ENCODE results near the gene SIDT1. TPM values are rescaled to one million over a fixed set of nuclear protein-coding genes. Genes with fewer than 3 reads are reported as not detected.

SIDT1 gene
- polyA plus RNA-seq, 3 donors from 2014 or later = 9.5 to 33.2 (median 11.8) TPM

DNA sequence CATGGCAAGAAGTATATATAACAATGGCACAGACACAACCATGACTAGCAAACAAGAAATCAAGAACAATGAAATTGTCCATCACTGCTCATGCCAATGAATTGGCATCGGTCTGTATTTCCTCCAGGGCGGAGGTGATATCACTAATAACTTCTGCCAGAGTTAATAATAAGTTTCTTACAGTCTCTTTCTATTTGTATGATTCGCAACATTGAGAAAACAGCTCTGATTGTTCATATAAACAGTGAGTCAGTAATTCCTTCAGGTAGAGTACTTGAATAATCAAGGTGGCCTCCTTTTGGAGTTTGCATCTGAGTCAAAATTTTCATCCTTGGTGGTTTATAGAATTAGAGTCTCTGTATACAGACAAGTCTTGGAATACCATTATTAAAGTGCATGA, 9.1 kb upstream of the SIDT1 start:
- no peaks in the 10 kb centered on the region for H3K9me3 Mint-ChIP-seq
- H3K4me3 Mint-ChIP-seq = no peak overlapping the region
- H3K4me1 Mint-ChIP-seq = no peaks in the 10 kb centered on the region
- no peak for DNase-seq
- H3K27me3 Mint-ChIP-seq (ENCODE audit: low read depth in 3 of 3) = peaks cover 3 to 27% (median 6%) of the 10 kb centered on the region in 3 donors
- H3K36me3 Mint-ChIP-seq = no peaks in the 10 kb centered on the region
- H3K27ac Mint-ChIP-seq = peak overlapping the region in 1 of 6 donors; percentile 28

DNA sequence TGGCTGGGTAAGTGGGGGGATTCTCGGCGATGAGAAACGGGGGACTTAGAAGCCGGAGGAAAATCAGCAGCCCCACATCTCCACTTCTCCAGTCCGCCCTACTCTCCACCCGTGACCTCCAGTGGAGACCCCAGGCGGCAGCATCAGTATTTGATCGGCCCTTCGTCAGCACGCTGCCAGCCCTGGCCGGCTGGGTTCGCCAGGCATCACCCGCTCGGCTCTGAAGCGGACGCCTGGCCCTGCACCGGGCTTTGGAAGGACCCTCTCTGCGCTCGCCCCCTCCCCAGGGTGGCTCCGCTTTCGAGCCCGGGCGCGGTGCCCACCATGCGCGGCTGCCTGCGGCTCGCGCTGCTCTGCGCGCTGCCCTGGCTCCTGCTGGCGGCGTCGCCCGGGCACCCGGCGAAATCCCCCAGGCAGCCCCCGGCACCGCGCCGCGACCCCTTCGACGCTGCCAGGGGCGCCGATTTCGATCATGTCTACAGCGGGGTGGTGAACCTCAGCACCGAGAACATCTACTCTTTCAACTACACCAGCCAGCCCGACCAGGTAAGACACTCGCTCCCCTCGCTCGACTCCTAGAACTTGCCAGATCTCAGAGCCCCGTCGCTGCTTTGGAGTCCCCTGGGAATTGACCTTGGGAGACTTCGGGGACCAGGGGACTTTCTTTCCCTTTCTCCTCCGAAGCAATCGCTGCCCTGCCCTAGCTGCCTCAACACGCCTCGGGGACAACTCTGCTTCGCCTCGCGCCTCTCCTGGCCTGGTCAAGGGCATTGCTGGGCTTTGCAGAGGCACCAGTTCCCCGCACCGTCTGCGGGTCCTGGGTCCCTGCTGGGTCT, 561 bp downstream of the SIDT1 start:
- H3K36me3 Mint-ChIP-seq = peaks cover 0 to 10% (median 4%) of the 10 kb centered on the region in 3 donors
- peak overlapping the region; percentile 98 to 100 (median 100) for H3K4me3 Mint-ChIP-seq
- peak in 2 of 3 donors; percentile 62 to 63 for DNase-seq
- H3K27ac Mint-ChIP-seq = peak overlapping the region; percentile 96 to 100 (median 99)
- peaks cover 0 to 16% (median 11%) of the 10 kb centered on the region in 3 donors for H3K27me3 Mint-ChIP-seq (ENCODE audit: low read depth in 3 of 3)
- no peaks in the 10 kb centered on the region for H3K9me3 Mint-ChIP-seq
- H3K4me1 Mint-ChIP-seq = peaks cover 63 to 65% of the 10 kb centered on the region in 2 donors

DNA sequence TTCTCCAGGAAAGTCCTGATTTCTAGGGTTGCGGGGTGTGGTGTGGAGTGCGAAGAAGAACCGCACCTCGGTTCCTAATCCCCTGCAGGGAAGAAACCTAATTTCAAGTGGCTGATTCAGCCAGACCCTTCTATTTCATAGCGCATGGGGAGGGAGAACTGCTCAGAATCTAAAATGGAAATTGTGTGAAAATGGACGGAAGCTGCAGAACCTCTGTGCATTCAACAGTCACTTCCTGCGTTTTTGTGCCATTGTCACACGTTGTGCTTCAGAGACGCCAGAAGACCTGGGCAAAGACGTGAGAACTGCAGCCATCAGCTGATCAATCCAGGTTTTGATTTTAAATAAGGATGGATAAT, 1.2 kb downstream of the SIDT1 start:
- H3K4me1 Mint-ChIP-seq = peaks cover 68 to 71% of the 10 kb centered on the region in 2 donors
- DNase-seq = peak; percentile 71 to 75 (median 73)
- peaks cover 0 to 14% (median 11%) of the 10 kb centered on the region in 3 donors for H3K27me3 Mint-ChIP-seq (ENCODE audit: low read depth in 3 of 3)
- no peaks in the 10 kb centered on the region for H3K9me3 Mint-ChIP-seq
- peak overlapping the region; percentile 94 to 100 (median 100) for H3K4me3 Mint-ChIP-seq
- peak overlapping the region; percentile 93 to 99 (median 97) for H3K27ac Mint-ChIP-seq
- peaks cover 2 to 10% (median 4%) of the 10 kb centered on the region in 3 donors for H3K36me3 Mint-ChIP-seq

DNA sequence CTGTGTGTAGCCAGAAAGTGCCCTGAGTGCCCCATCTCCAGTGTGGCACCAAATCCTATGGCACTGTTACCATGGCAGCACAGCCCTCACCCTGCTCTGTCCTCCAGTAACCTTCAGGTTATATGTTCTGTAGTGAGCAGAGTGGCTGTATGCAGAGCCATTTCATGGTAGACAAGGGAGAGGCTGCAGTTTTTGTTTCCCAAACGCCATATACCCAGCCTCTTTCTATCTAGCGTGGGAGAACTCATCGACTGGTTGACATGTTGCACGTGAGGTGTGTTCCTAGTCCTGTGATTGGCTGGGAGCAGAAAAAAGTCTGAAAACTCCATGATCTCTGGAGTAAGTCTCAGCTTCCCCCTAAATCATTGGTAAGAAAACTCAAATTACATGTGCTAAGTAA, 2.0 kb downstream of the SIDT1 start:
- H3K9me3 Mint-ChIP-seq = no peaks in the 10 kb centered on the region
- peaks cover 73 to 77% of the 10 kb centered on the region in 2 donors for H3K4me1 Mint-ChIP-seq
- DNase-seq = peak in 2 of 3 donors; percentile 14 to 25
- peaks cover 0 to 13% (median 11%) of the 10 kb centered on the region in 3 donors for H3K27me3 Mint-ChIP-seq (ENCODE audit: low read depth in 3 of 3)
- peaks cover 4 to 8% (median 4%) of the 10 kb centered on the region in 3 donors for H3K36me3 Mint-ChIP-seq
- peak overlapping the region; percentile 94 to 100 (median 100) for H3K4me3 Mint-ChIP-seq
- peak overlapping the region; percentile 93 to 99 (median 97) for H3K27ac Mint-ChIP-seq

DNA sequence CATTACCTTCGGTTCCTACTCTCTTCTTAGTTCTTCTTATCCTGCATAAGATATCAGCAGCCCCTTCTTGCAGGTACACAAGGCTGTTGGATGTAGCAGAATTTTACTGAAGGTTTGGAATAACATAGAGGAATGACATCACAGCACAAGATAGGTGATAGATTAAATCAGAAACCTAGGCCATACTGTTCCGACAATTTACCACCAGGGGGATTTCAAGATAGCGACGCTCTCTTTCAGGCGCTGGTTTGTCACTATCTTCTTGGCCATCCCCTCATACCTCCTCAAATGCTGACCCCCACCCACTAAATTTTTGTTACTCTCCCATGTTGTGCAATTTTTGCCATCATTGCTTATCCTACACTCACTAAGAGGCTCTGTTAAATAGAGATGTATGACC, 3.5 kb downstream of the SIDT1 start:
- H3K4me3 Mint-ChIP-seq = peak overlapping the region; percentile 39 to 78 (median 69)
- DNase-seq = no peak
- H3K27ac Mint-ChIP-seq = peak overlapping the region; percentile 22 to 96 (median 74)
- H3K4me1 Mint-ChIP-seq = peaks cover 73 to 88% of the 10 kb centered on the region in 2 donors
- peaks cover 0 to 11% (median 11%) of the 10 kb centered on the region in 3 donors for H3K27me3 Mint-ChIP-seq (ENCODE audit: low read depth in 3 of 3)
- peaks cover 4 to 8% (median 7%) of the 10 kb centered on the region in 3 donors for H3K36me3 Mint-ChIP-seq
- no peaks in the 10 kb centered on the region for H3K9me3 Mint-ChIP-seq

DNA sequence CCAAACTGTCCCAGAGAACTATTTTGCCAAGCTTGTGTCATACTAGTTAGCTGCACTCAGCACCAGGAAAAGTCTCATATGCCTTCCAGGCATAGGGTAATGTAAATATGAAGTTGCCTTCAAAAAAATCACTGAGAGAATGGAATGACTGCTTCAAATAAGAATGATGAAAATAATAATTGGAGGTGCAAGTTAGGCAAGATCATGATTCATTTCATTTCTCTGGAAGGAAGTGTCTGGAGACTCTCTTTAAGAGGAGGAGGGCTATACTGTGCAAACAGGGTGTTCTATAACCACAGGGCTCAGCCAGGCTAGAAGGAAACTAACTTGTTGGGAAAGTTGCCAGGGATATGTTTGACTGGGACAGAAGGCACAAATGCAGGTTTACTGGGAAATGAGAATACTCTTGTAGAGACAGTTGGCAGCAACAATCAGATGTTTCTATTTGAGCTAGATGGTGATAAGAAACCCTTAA, 4.3 kb downstream of the SIDT1 start:
- peak overlapping the region; percentile 47 to 78 (median 57) for H3K4me3 Mint-ChIP-seq
- H3K9me3 Mint-ChIP-seq = no peaks in the 10 kb centered on the region
- peak overlapping the region; percentile 59 to 96 (median 62) for H3K27ac Mint-ChIP-seq
- H3K4me1 Mint-ChIP-seq = peaks cover 66 to 83% of the 10 kb centered on the region in 2 donors
- H3K27me3 Mint-ChIP-seq (ENCODE audit: low read depth in 3 of 3) = peaks cover 0 to 11% (median 8%) of the 10 kb centered on the region in 3 donors
- DNase-seq = no peak
- peaks cover 6 to 10% (median 7%) of the 10 kb centered on the region in 3 donors for H3K36me3 Mint-ChIP-seq

DNA sequence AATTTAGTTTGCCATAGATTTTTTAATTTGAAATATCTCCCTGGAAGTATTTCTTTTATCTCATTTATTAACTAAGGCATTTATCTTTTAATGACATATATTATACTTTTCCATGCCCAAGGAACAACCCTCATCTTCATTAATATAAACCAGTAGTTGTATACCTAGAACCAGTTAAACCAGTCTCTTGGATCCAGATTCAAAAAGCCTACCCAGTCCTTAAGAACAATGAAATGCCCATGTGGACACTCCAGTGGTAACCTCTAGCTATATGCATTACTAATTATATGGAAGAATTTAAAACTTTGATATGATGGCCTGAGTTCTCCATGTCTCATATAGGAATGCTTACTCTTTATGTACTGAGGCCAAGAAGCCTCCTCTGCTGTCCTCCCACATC, 4.8 kb downstream of the SIDT1 start:
- Mint-ChIP-seq H3K4me3 (peak overlapping the region; percentile 2 to 78 (median 52)), H3K27ac (peak overlapping the region; percentile 13 to 96 (median 52)), H3K27me3 (ENCODE audit: low read depth in 3 of 3) (peaks cover 0 to 10% (median 5%) of the 10 kb centered on the region in 3 donors), H3K9me3 (no peaks in the 10 kb centered on the region), H3K4me1 (peaks cover 61 to 79% of the 10 kb centered on the region in 2 donors), H3K36me3 (peaks cover 7 to 15% (median 11%) of the 10 kb centered on the region in 3 donors)
- no peak for DNase-seq

DNA sequence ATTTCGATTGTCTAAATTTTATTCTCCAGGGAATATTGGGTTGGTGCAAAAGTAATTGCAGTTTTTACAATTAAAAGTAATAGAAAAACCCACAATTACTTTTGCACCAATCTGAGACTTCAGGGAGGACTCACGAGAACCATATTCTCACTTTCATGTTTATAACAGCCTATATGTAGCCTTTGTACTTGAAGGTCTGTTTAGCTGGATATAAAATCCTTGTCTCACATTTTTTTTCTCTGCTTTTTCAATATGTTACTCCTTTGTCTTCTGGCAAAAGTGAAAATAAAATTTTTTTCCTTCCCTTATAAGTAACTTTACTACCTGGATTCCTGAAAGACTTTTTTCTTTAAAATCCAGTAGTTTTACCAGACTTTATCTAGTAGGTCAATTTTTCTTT, 9.2 kb downstream of the SIDT1 start:
- Mint-ChIP-seq H3K4me3 (no peak overlapping the region), H3K9me3 (no peaks in the 10 kb centered on the region), H3K27ac (no peak overlapping the region), H3K4me1 (peaks cover 49 to 81% of the 10 kb centered on the region in 2 donors), H3K36me3 (peaks cover 19 to 35% (median 30%) of the 10 kb centered on the region in 3 donors), H3K27me3 (ENCODE audit: low read depth in 3 of 3) (no peaks in the 10 kb centered on the region)
- DNase-seq = no peak

DNA sequence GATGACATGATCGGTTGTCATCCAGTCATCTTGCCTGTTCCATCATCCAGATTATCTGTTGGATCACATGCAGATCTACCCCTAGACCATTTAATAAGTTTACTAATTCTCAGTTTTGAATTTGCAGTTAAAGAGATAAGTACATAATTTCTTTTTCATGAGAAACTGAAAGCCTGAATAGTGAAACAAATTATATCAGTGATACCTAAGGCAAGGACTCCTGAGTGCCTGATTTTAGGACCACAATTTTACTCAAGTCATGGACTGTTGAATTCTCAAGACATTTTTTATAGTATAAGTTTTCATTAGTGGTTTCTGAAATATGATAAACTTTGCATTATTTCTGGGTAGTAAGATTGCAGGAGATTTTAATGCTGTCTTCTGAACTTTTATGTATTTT, 13.2 kb downstream of the SIDT1 start:
- H3K4me1 Mint-ChIP-seq = peaks cover 53 to 80% of the 10 kb centered on the region in 2 donors
- peaks cover 20 to 45% (median 30%) of the 10 kb centered on the region in 3 donors for H3K36me3 Mint-ChIP-seq
- peak overlapping the region in 3 of 6 donors; percentile 13 to 51 (median 34) for H3K27ac Mint-ChIP-seq
- no peak for DNase-seq
- no peaks in the 10 kb centered on the region for H3K9me3 Mint-ChIP-seq
- H3K27me3 Mint-ChIP-seq (ENCODE audit: low read depth in 3 of 3) = no peaks in the 10 kb centered on the region
- H3K4me3 Mint-ChIP-seq = no peak overlapping the region

DNA sequence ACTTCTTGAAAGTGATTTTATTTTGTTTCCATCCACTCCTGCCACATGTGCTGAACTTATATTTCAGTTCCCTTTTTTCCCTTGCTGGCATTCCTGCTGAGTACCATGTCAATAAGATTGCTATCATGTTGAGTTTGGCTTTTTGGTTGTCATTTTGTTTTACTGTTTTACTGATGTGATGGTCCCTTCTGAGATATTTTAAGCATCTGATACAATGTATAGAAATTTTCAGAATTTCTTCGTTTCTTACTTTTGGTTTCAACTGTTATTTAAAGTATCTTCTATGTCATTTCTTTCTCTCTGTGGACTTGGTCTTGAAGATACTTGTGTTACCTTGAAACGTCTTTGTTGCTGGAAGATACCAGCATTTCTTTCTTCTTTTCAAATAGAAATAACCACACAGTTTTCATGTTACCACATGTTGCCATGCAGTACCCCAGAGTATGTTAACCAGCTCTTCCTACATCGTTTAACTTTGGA, 14.1 kb downstream of the SIDT1 start:
- Mint-ChIP-seq H3K36me3 (peaks cover 17 to 45% (median 28%) of the 10 kb centered on the region in 3 donors), H3K27me3 (ENCODE audit: low read depth in 3 of 3) (no peaks in the 10 kb centered on the region), H3K4me1 (peaks cover 58 to 83% of the 10 kb centered on the region in 2 donors), H3K9me3 (no peaks in the 10 kb centered on the region), H3K27ac (peak overlapping the region; percentile 8 to 75 (median 25)), H3K4me3 (peak overlapping the region in 1 of 5 donors; percentile 11)
- no peak for DNase-seq

DNA sequence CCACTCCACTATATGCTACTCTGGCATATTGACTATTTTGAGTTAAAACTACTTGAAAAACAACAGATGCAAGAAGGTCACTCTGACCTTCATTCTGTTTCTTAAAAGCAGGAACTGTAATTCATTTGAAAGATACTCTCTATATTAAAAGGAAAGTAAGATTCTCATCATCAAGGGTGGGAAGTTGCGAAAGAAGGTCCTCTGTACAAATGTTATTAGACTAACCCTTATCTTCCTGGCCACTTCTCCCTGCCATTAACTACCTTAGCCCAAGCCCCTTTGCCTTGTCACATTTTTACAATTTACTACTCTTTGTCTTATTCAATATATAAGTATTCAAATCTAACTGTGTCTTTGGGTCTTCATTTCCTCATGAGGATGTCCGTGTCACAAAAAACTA, 16.1 kb downstream of the SIDT1 start:
- no peaks in the 10 kb centered on the region for H3K9me3 Mint-ChIP-seq

DNA sequence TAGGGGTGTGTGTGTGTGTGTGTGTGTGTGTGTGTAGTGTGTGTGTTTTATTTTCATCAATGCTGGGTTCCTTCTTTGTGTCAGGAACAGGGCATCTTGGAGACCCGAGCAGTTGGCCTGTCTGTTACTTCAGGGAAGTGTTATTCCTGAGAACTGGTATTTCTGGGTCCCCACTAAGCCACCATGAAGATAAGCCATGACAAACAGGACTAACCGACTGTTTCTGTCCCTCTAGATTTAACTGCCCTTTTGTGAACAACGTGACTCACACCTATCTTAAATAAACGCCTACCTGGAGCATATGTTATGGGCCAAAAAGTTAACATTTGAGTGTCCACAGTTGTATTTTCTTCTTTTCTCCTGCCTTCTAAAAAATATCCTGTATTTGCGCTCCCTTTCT, 19.5 kb downstream of the SIDT1 start:
- Mint-ChIP-seq H3K4me3 (no peak overlapping the region), H3K27me3 (ENCODE audit: low read depth in 3 of 3) (peaks cover 0 to 2% (median 0%) of the 10 kb centered on the region in 3 donors), H3K9me3 (no peaks in the 10 kb centered on the region), H3K4me1 (peaks cover 56 to 84% of the 10 kb centered on the region in 2 donors), H3K36me3 (peaks cover 0 to 7% (median 5%) of the 10 kb centered on the region in 3 donors), H3K27ac (peak overlapping the region in 4 of 6 donors; percentile 11 to 81 (median 46))
- no peak for DNase-seq

More for the DNA sequence above, 16.1 kb downstream of the SIDT1 start:
- H3K27me3 Mint-ChIP-seq (ENCODE audit: low read depth in 3 of 3) = peaks cover 0 to 2% (median 0%) of the 10 kb centered on the region in 3 donors
- peak overlapping the region in 3 of 6 donors; percentile 3 to 48 (median 41) for H3K27ac Mint-ChIP-seq
- DNase-seq = no peak
- peaks cover 64 to 91% of the 10 kb centered on the region in 2 donors for H3K4me1 Mint-ChIP-seq
- no peak overlapping the region for H3K4me3 Mint-ChIP-seq
- peaks cover 7 to 25% (median 14%) of the 10 kb centered on the region in 3 donors for H3K36me3 Mint-ChIP-seq

DNA sequence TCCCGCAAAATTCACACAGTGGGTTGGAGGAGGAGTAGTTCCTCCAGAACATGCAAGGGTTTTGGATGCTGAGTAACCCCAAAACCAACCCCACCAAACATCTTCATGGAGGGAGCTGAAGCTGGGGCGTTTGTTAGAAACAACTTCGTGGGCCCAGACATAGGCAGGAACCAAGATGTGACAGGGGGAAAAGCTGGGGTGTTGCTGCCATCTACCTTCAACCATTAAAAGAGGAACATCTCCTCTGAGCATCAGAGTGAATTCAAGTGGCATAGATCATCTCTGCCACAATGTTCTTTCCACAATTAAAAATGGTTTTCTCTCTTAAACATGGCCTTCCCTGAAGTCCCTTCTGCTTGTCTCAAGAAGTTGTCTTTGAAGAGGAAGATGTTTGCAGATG, 20.5 kb downstream of the SIDT1 start:
- peak overlapping the region in 5 of 6 donors; percentile 14 to 73 (median 30) for H3K27ac Mint-ChIP-seq
- peak; percentile 31 to 37 (median 33) for DNase-seq
- peaks cover 0 to 5% (median 5%) of the 10 kb centered on the region in 3 donors for H3K36me3 Mint-ChIP-seq
- peaks cover 0 to 2% (median 0%) of the 10 kb centered on the region in 3 donors for H3K27me3 Mint-ChIP-seq (ENCODE audit: low read depth in 3 of 3)
- no peak overlapping the region for H3K4me3 Mint-ChIP-seq
- H3K9me3 Mint-ChIP-seq = no peaks in the 10 kb centered on the region
- peaks cover 57 to 86% of the 10 kb centered on the region in 2 donors for H3K4me1 Mint-ChIP-seq

All from immature natural killer cell (primary cell).